ENCODE data around the gene HIVEP3. TPM values are rescaled to one million over a fixed set of nuclear protein-coding genes. Genes with fewer than 3 reads are reported as not detected.

The HIVEP3 gene
- total RNA-seq, 1 donor, result 1.8 TPM

DNA sequence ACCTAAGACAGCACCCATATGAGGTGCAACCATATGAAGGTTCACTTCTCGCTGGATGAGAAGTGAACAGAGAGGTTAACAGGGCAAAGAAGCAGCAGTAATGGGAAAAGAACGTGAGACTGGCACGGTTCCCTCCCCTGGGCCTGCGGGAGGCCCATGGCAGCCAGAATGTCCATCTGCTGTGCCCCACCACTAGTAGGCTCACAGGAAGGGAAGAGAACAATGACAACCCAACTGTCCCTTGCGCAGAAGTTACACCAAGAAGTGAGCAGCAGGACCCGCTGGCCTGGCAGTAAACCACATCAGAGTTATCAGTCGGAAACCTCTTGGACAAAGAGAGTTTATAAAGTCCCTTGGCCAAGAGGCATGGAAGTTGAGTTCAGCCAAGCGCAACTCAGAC, 11.3 kb downstream of the HIVEP3 start:
- H3K79me2 ChIP-seq (ENCODE audit: insufficient read depth, low read length), result no peaks in the 10 kb centered on the region
- H2AFZ ChIP-seq (ENCODE audit: low read length), result no peak overlapping the region
- TF ChIP-seq, protein P1, sequence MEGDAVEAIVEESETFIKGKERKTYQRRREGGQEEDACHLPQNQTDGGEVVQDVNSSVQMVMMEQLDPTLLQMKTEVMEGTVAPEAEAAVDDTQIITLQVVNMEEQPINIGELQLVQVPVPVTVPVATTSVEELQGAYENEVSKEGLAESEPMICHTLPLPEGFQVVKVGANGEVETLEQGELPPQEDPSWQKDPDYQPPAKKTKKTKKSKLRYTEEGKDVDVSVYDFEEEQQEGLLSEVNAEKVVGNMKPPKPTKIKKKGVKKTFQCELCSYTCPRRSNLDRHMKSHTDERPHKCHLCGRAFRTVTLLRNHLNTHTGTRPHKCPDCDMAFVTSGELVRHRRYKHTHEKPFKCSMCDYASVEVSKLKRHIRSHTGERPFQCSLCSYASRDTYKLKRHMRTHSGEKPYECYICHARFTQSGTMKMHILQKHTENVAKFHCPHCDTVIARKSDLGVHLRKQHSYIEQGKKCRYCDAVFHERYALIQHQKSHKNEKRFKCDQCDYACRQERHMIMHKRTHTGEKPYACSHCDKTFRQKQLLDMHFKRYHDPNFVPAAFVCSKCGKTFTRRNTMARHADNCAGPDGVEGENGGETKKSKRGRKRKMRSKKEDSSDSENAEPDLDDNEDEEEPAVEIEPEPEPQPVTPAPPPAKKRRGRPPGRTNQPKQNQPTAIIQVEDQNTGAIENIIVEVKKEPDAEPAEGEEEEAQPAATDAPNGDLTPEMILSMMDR (IDR thresholded peaks at IDR 0.05; ENCODE audit: extremely low read depth, low read depth, low read length), result no peak
- no peaks in the 10 kb centered on the region for H3K27me3 ChIP-seq (ENCODE audit: insufficient read depth, low read length)
- no peak overlapping the region for H3K4me2 ChIP-seq (ENCODE audit: insufficient read depth, low read length)
- no peaks in the 10 kb centered on the region for H3K36me3 ChIP-seq (ENCODE audit: insufficient read depth, low read length)
- H4K20me1 ChIP-seq (ENCODE audit: insufficient read depth, low read length), result no peaks in the 10 kb centered on the region
- no peaks in the 10 kb centered on the region for H3K9me3 ChIP-seq (ENCODE audit: low read depth, low read length)
- peaks cover 4% of the 10 kb centered on the region for H3K4me1 ChIP-seq (ENCODE audit: insufficient read depth, low read length)
- H3K27ac ChIP-seq (ENCODE audit: low read depth, low read length), result no peak overlapping the region
- no peak overlapping the region for H3K4me3 ChIP-seq (ENCODE audit: insufficient read depth, low read length)
- no peak for DNase-seq (ENCODE audit: insufficient read length, low spot score, missing footprints)

DNA sequence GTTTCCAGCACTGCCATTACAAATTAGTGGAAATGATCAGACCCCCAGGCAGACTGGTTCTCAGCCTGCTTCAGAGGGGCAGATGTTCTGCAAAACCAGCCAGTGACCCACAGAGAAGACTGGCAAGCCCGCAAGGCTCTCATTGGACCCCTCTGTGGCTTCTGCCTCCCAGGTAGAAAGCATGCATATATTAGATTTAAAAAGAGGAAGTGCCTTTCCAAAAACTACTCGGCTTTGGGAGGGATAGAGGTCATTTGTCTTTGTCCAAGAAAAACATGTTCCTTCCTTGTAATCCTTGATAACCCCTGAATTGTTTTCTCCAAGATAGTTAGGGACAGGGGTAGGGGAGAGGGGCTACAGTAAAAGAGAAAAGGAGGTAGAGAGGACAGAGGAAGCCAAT, 11.8 kb downstream of the HIVEP3 start:
- Histone ChIP-seq H4K20me1 (ENCODE audit: insufficient read depth, low read length) (no peaks in the 10 kb centered on the region), H3K27ac (ENCODE audit: low read depth, low read length) (no peak overlapping the region), H3K4me1 (ENCODE audit: insufficient read depth, low read length) (peaks cover 9% of the 10 kb centered on the region), H3K9me3 (ENCODE audit: low read depth, low read length) (no peaks in the 10 kb centered on the region), H3K27me3 (ENCODE audit: insufficient read depth, low read length) (no peaks in the 10 kb centered on the region), H3K36me3 (ENCODE audit: insufficient read depth, low read length) (no peaks in the 10 kb centered on the region), H3K79me2 (ENCODE audit: insufficient read depth, low read length) (no peaks in the 10 kb centered on the region), H2AFZ (ENCODE audit: low read length) (no peak overlapping the region), H3K4me3 (ENCODE audit: insufficient read depth, low read length) (no peak overlapping the region), H3K4me2 (ENCODE audit: insufficient read depth, low read length) (no peak overlapping the region)
- TF ChIP-seq, protein P1 (IDR thresholded peaks at IDR 0.05; ENCODE audit: extremely low read depth, low read depth, low read length), result no peak
- DNase-seq (ENCODE audit: insufficient read length, low spot score, missing footprints), result no peak

GRCh38 chr1:41905093-41905675, 13.5 kb downstream of the HIVEP3 start:
- Histone ChIP-seq H3K27ac (ENCODE audit: low read depth, low read length) (no peak overlapping the region), H3K4me2 (ENCODE audit: insufficient read depth, low read length) (no peak overlapping the region), H3K9me3 (ENCODE audit: low read depth, low read length) (no peaks in the 10 kb centered on the region), H3K27me3 (ENCODE audit: insufficient read depth, low read length) (no peaks in the 10 kb centered on the region), H3K4me3 (ENCODE audit: insufficient read depth, low read length) (no peak overlapping the region), H3K79me2 (ENCODE audit: insufficient read depth, low read length) (no peaks in the 10 kb centered on the region), H3K36me3 (ENCODE audit: insufficient read depth, low read length) (no peaks in the 10 kb centered on the region), H2AFZ (ENCODE audit: low read length) (no peak overlapping the region), H3K4me1 (ENCODE audit: insufficient read depth, low read length) (peaks cover 27% of the 10 kb centered on the region), H4K20me1 (ENCODE audit: insufficient read depth, low read length) (no peaks in the 10 kb centered on the region)
- TF ChIP-seq, protein P1 (IDR thresholded peaks at IDR 0.05; ENCODE audit: extremely low read depth, low read depth, low read length), result no peak
- DNase-seq (ENCODE audit: insufficient read length, low spot score, missing footprints), result no peak

GRCh38 chr1:41902664-41903063, 16.1 kb downstream of the HIVEP3 start:
- no peaks in the 10 kb centered on the region for H4K20me1 ChIP-seq (ENCODE audit: insufficient read depth, low read length)
- no peak overlapping the region for H3K27ac ChIP-seq (ENCODE audit: low read depth, low read length)
- H3K4me2 ChIP-seq (ENCODE audit: insufficient read depth, low read length), result peak overlapping the region; percentile 72
- no peaks in the 10 kb centered on the region for H3K79me2 ChIP-seq (ENCODE audit: insufficient read depth, low read length)
- H3K36me3 ChIP-seq (ENCODE audit: insufficient read depth, low read length), result no peaks in the 10 kb centered on the region
- no peaks in the 10 kb centered on the region for H3K27me3 ChIP-seq (ENCODE audit: insufficient read depth, low read length)
- TF ChIP-seq, protein P1 (IDR thresholded peaks at IDR 0.05; ENCODE audit: extremely low read depth, low read depth, low read length), result no peak
- DNase-seq (ENCODE audit: insufficient read length, low spot score, missing footprints), result no peak
- no peak overlapping the region for H2AFZ ChIP-seq (ENCODE audit: low read length)
- no peaks in the 10 kb centered on the region for H3K9me3 ChIP-seq (ENCODE audit: low read depth, low read length)
- H3K4me1 ChIP-seq (ENCODE audit: insufficient read depth, low read length), result peaks cover 35% of the 10 kb centered on the region
- no peak overlapping the region for H3K4me3 ChIP-seq (ENCODE audit: insufficient read depth, low read length)

Measured in osteoblast (primary cell).